GM12878 (cell line): Measurements from ENCODE around the gene IRF2BPL. TPM values are rescaled to one million over a fixed set of nuclear protein-coding genes. Genes with fewer than 3 reads are reported as not detected.

Source experiments
- ATAC-seq: fragments of 200-7000 bp; cut with Tn5 transposase; 3 replicates; pipeline ENCODE4 v1.9.1; 2020; ENCODE audit warnings: mild to moderate bottlenecking, moderate library complexity
- BruUV-seq: library from RNA; stranded (reverse); fragments of 400-500 nt; replicated peaks from 2 replicates; lab custom pipeline; 2021; lab: Mats Ljungman, UMichigan
- CTCF ChIA-PET: fragments of 300-600 bp; sonication (Branson Sonifier 250); formaldehyde crosslinking; extraction: SDS; loops from one replicate; lab custom pipeline; 2021; ENCODE audit warnings: inconsistent platforms; lab: Yijun Ruan, JAX
- POLR2A ChIA-PET: fragments of 350-600 bp; formaldehyde crosslinking; extraction: SDS; loops from one replicate; lab custom pipeline; 2021; ENCODE audit warnings: inconsistent platforms; lab: Charles Lee
- RAD21 ChIA-PET: fragments of 300-600 bp; sonication (Branson Sonifier 250); formaldehyde crosslinking; loops from one replicate; lab custom pipeline; 2023; ENCODE audit warnings: antibody characterized with exemption; ENCODE audit not compliant: unreplicated experiment; lab: Charles Lee
- SMC1A ChIA-PET: fragments of 300-600 bp; sonication (Branson Sonifier 250); formaldehyde crosslinking; loops from one replicate; lab custom pipeline; 2023; ENCODE audit not compliant: unreplicated experiment, uncharacterized antibody; lab: Charles Lee
- DNase-seq: peaks from one replicate; pipeline ENCODE4 v3.0.0-alpha.2; 2011; ENCODE audit warnings: low read depth, low spot score
- FAIRE-seq: peaks from 3 replicates; lab custom pipeline; 2011; peaks lifted over from hg19 to GRCh38; lab: Jason Lieb, UNC
- H2AFZ ChIP-seq: 2 replicates; pipeline ENCODE4 v1.6.0; 2011; ENCODE audit warnings: low read depth, low read length, control low read depth; ENCODE audit not compliant: control insufficient read depth
- H3K27ac ChIP-seq: 2 replicates; pipeline ENCODE4 v1.5.1; 2011; ENCODE audit warnings: control low read depth; ENCODE audit not compliant: control insufficient read depth, insufficient read depth
- H3K27me3 ChIP-seq, 2 experiments: replicated peaks in 1 of 2; 2 replicates each; pipeline versions ENCODE4 v1.6.0 to v1.6.1; 2011; ENCODE audit warnings: low read length in 1 of 2; ENCODE audit not compliant: control insufficient read depth in 2 of 2, insufficient read depth in 2 of 2
- H3K36me3 ChIP-seq, 2 experiments: 2 replicates each; pipeline ENCODE4 v1.5.1; 2011; ENCODE audit warnings: low read length in 1 of 2; ENCODE audit not compliant: control insufficient read depth in 2 of 2, insufficient read depth in 2 of 2
- H3K4me1 ChIP-seq: 2 replicates; pipeline ENCODE4 v1.6.1; 2011; ENCODE audit warnings: mild to moderate bottlenecking, low read length, moderate library complexity, mixed read lengths; ENCODE audit not compliant: control insufficient read depth, insufficient read depth
- H3K4me2 ChIP-seq: 2 replicates; pipeline ENCODE4 v1.6.0; 2011; ENCODE audit warnings: control low read depth; ENCODE audit not compliant: control insufficient read depth, insufficient read depth
- H3K4me3 ChIP-seq: fragments of 200-600 bp; sonication (generic); 2 replicates; pipeline ENCODE4 v1.5.1; 2016
- H3K79me2 ChIP-seq: 2 replicates; pipeline ENCODE4 v1.6.0; 2011; ENCODE audit warnings: low read length; ENCODE audit not compliant: control insufficient read depth, insufficient read depth
- H3K9ac ChIP-seq: 2 replicates; pipeline ENCODE4 v1.8.0; 2011; ENCODE audit warnings: low read length, control low read depth, mixed read lengths; ENCODE audit not compliant: control insufficient read depth, insufficient read depth
- H3K9me3 ChIP-seq: replicated peaks from 3 replicates; pipeline ENCODE4 v1.5.1; 2011; ENCODE audit warnings: mild to moderate bottlenecking, low read length; ENCODE audit not compliant: control insufficient read depth, insufficient read depth
- H4K20me1 ChIP-seq: 2 replicates; pipeline ENCODE4 v1.6.0; 2011; ENCODE audit not compliant: control insufficient read depth, insufficient read depth
- BRCA1 ChIP-seq: IDR thresholded peaks from 2 replicates; pipeline ENCODE4 v1.6.1; 2011; ENCODE audit warnings: low read depth, low read length, improper control_type of control experiment
- CHD1 ChIP-seq: IDR thresholded peaks from 2 replicates; pipeline ENCODE4 v1.6.1; 2012; ENCODE audit warnings: low read depth, low read length, improper control_type of control experiment
- ETV6 ChIP-seq, 2 experiments: fragments of 450-650 bp in 1 of 2; IDR thresholded peaks in 1 of 2; conservative IDR thresholded peaks in 1 of 2; 2 replicates each; pipeline ENCODE4 v1.6.1; 2014; ENCODE audit warnings: antibody characterized with exemption in 1 of 2, borderline replicate concordance in 1 of 2, low read depth in 1 of 2, mild to moderate bottlenecking in 1 of 2, moderate library complexity in 1 of 2
- PAX8 ChIP-seq: fragments of 450-650 bp; IDR thresholded peaks from 2 replicates; pipeline ENCODE4 v1.6.1; 2017; ENCODE audit warnings: mild to moderate bottlenecking, moderate library complexity
- STAT1 ChIP-seq: fragments of 450-650 bp; conservative IDR thresholded peaks from 2 replicates; pipeline ENCODE4 v1.6.1; 2014; ENCODE audit warnings: antibody characterized with exemption, mild to moderate bottlenecking
- TCF7 ChIP-seq: IDR thresholded peaks from 2 replicates; pipeline ENCODE4 v1.6.1; 2014; ENCODE audit warnings: antibody characterized with exemption, borderline replicate concordance
- ZBTB40 ChIP-seq: fragments of 450-650 bp; IDR thresholded peaks from 2 replicates; pipeline ENCODE4 v1.6.1; 2016; ENCODE audit warnings: mild to moderate bottlenecking, moderate library complexity, borderline replicate concordance
- ZNF274 ChIP-seq: IDR thresholded peaks from one replicate; pipeline ENCODE4 v1.8.0; 2011; ENCODE audit not compliant: insufficient read length, insufficient read depth
- ZZZ3 ChIP-seq: IDR thresholded peaks from 2 replicates; pipeline ENCODE4 v1.6.1; 2011; ENCODE audit warnings: low read depth; ENCODE audit not compliant: control insufficient read depth, insufficient read length
- WGBS: methylation state at CpG from one replicate; pipeline ENCODE4 v1.1.6; 2016; ENCODE audit warnings: low lambda C conversion rate; ENCODE audit not compliant: insufficient replicate concordance, insufficient coverage; ENCODE audit errors: missing lambda C conversion rate; 5-methylcytosine and 5-hydroxymethylcytosine counted together
- in situ Hi-C: fragments of 300-500 bp; cut with MboI; formaldehyde crosslinking; loops from 9 replicates; pipeline ENCODE4 v1.14.3; 2018; ENCODE audit warnings: mixed read lengths
- intact Hi-C: fragments of 100-400 bp; cut with micrococcal nuclease; formaldehyde crosslinking; loops from one replicate; pipeline ENCODE4 v1.14.2; 2022; ENCODE audit not compliant: unreplicated experiment
- polyA plus RNA-seq, 11 experiments: library from polyadenylated mRNA; depleted of rRNA in 4 of 11; unstranded in 6 of 11; stranded (reverse) in 5 of 11; fragments of >200 nt; fragmentation: Nextera tagmentation in 4 of 11; fragmentation: Illumina TruSeq in 1 of 11; extraction: Ambion mirVana in 4 of 11; extraction: Trizol in 1 of 11; gene quantifications; 1 replicate in 1 of 11; 2 replicates in 10 of 11; pipeline versions ENCODE4 v1.2.1 to v1.2.3, GENCODE V29; 2011 to 2016; ENCODE audit warnings: inconsistent platforms in 2 of 11, missing spikeins in 2 of 11, low read depth in 1 of 11
- total RNA-seq, 4 experiments: library from RNA; depleted of rRNA in 3 of 4; stranded (reverse); fragments of >200 nt in 3 of 4; fragmentation: Illumina TruSeq in 1 of 4; extraction: Trizol in 1 of 4; gene quantifications; 2 replicates each; pipeline versions ENCODE4 v1.2.1 to v1.2.3, GENCODE V29; 2013 to 2021

Gene IRF2BPL
- total and polyA plus RNA-seq, 10 of the 15 experiments (the other 5 are each of a cell fraction or from before 2014, with no cell fraction given) = 1.2 to 34.5 (median 3.1) TPM

- no peaks in the 10 kb centered on the region for H4K20me1 ChIP-seq
- no peak for DNase-seq
- peaks cover 4% of the 10 kb centered on the region for H3K4me1 ChIP-seq
- H3K4me3 ChIP-seq = no peak overlapping the region
- H3K79me2 ChIP-seq = no peaks in the 10 kb centered on the region
- no peaks in the 10 kb centered on the region for H3K36me3 ChIP-seq
- no peak; the same call in 1 of the 3 replicates for ATAC-seq
- CTCF ChIA-PET = interaction anchor here (1.2 to 2.4 kb wide), 4 partner anchors 11 to 39 kb away, joined by 3 to 7 read pairs (median 4); no protein-coding TSS in a partner anchor
- in situ Hi-C loops (no loop called here), intact Hi-C loops (no loop called here)
- 95% methylated on average over 4 of the region's 4 CpGs for WGBS
- RAD21 ChIA-PET = interaction anchor here (2.8 kb wide), 1 partner anchor 24 kb away, joined by 19 read pairs; no protein-coding TSS in a partner anchor
- H2AFZ ChIP-seq = no peak overlapping the region
- H3K4me2 ChIP-seq = no peak overlapping the region
- no peak for FAIRE-seq
- H3K27ac ChIP-seq = no peak overlapping the region
- POLR2A ChIA-PET = interaction anchor here (1.5 kb wide), 1 partner anchor 9 kb away, joined by 3 read pairs; no protein-coding TSS in a partner anchor
- no TSS peak for BruUV-seq
- H3K27me3 ChIP-seq = no peaks in the 10 kb centered on the region
- H3K9ac ChIP-seq = no peak overlapping the region
- peaks cover 3% of the 10 kb centered on the region; the same call in 1 of the 3 replicates for H3K9me3 ChIP-seq
- SMC1A ChIA-PET = interaction anchor here (0.6 to 1.6 kb wide), 8 partner anchors 8 to 675 kb away, joined by 3 to 6 read pairs (median 3); no protein-coding TSS in a partner anchor
- TF ChIP-seq ZZZ3 = no peak
- no peak for TF ChIP-seq ZBTB40
- TF ChIP-seq TCF7 = no peak
- TF ChIP-seq STAT1 = no peak
- no peak for TF ChIP-seq ZNF274
- TF ChIP-seq BRCA1 = no peak
- no peak for TF ChIP-seq PAX8
- TF ChIP-seq CHD1 = no peak
- TF ChIP-seq ETV6 (conservative IDR thresholded peaks at IDR 0.05 in 1 of 2, IDR thresholded peaks at IDR 0.05 in 1 of 2; ENCODE audit: borderline replicate concordance in 1 of 2, low read depth in 1 of 2) = no peak
Measured at GRCh38 chr14:76986231-76986565, 42.3 kb downstream of the IRF2BPL start.
